Measurements from ENCODE around the gene DNAJC4. TPM values are rescaled to one million over a fixed set of nuclear protein-coding genes. Genes with fewer than 3 reads are reported as not detected.
A peak's percentile ranks its signal among the peaks of the same experiment; 100 is the strongest.

Gene DNAJC4
- 39.7 and 112 TPM in 2 replicates for total RNA-seq (2011; cell fraction: chromatin; rRNA removed; ENCODE audit: low replicate concordance)
- total RNA-seq (2011; cell fraction: nucleolus; rRNA removed), result 78.0 and 98.9 TPM in 2 replicates
- total RNA-seq (2011; cell fraction: nucleoplasm; rRNA removed), result 64.2 and 65.8 TPM in 2 replicates
- total RNA-seq (2014; rRNA removed) (16.4 and 20.2 TPM in 2 replicates), total RNA-seq (2014; rRNA removed; fragmentation: Illumina TruSeq; extraction: Trizol) (6.6 and 11.2 TPM in 2 replicates), total RNA-seq (2015; rRNA removed; fragmentation: Illumina TruSeq; extraction: Trizol) (19.3 and 19.9 TPM in 2 replicates), total RNA-seq (2021) (27.6 and 31.8 TPM in 2 replicates), polyA plus RNA-seq (2011; rRNA removed) (23.9 and 45.1 TPM in 2 replicates), polyA plus RNA-seq (2014; fragmentation: Illumina TruSeq; extraction: Trizol) (28.0 and 37.5 TPM in 2 replicates), polyA plus RNA-seq (2014; fragmentation: Nextera tagmentation; extraction: Ambion mirVana) (1 to 10 TPM; 4.0 to 4.6 TPM), polyA plus RNA-seq (2014; rRNA removed) (32.6 and 42.9 TPM in 2 replicates), polyA minus RNA-seq (2011; rRNA and poly(A)+ RNA removed) (7.1 and 9.0 TPM in 2 replicates), Bru-seq, nascent RNA (percentile 64 among the genes with signal in this experiment), BruChase-seq, experiment 1, labeled RNA remaining after a 2-hour chase (percentile 59 among the genes with signal in this experiment), BruChase-seq, experiment 2, labeled RNA remaining after a 6-hour chase (percentile 64 among the genes with signal in this experiment)
- 30.8 and 65.5 TPM in 2 replicates for polyA plus RNA-seq (2011; cell fraction: cytosol; rRNA removed)
- 110 and 164 TPM in 2 replicates for polyA plus RNA-seq (2011; cell fraction: nucleus; rRNA removed)
- polyA plus RNA-seq (2012), result 34.0 and 79.2 TPM in 2 replicates
- 12.6 and 23.5 TPM in 2 replicates for polyA minus RNA-seq (2011; cell fraction: cytosol; rRNA and poly(A)+ RNA removed)
- polyA minus RNA-seq (2011; cell fraction: nucleus; rRNA and poly(A)+ RNA removed), result 15.8 and 16.0 TPM in 2 replicates
- long read RNA-seq, experiment 1, partial matches to known transcripts, result 30 of 57 reads
- long read RNA-seq, experiment 1, other reads (novel, unspliced or antisense), result 24 of 57 reads
- long read RNA-seq, experiment 2, partial matches to known transcripts, result 30 of 44 reads
- long read RNA-seq, experiment 2, other reads (novel, unspliced or antisense), result 14 of 44 reads
- long read RNA-seq, experiment 3, partial matches to known transcripts, result 24 of 31 reads
- long read RNA-seq, experiment 3, other reads (novel, unspliced or antisense), result 5 of 31 reads

DNA sequence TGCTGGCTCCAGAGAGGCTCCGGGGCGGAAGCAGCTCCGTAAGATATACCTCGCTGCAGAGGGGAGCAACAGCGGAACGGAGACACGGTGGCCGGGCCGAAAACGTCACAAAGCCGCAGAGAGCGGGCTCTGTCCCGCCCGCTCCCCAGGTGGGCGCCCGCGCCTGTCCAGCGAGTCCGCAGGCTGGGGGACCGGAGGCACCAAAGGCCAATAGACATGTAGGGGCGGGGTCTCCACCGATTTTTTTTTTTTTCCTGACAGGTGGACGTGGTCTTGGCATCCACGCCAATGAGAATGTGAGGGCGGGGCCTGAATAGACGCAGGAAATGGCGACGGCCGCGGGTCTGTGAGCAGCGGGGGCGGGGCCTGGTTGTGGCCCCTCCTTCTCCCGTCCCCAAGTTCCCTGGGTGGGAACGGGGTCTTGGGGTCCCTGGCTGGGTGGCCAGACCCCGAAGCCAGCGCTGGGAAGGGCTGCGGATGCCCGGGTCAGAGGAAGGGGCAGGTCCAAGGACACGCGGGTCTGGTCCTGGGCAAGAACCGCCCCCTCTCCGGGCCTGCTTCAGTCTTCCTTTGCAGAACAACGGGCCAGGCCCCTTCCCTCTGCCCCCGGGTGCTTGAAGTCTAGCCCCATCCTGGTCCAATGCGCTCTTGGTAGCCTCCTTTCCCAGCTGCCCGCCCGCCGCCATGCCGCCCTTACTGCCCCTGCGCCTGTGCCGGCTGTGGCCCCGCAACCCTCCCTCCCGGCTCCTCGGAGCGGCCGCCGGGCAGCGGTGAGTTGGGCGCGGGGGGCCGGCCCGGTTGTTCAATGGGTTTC lies at the start of gene DNAJC4:
Gene DNAJC4, plus strand, starts transcription at position 378 of the 814 bp plus-strand sequence. Its CDS starts 307 bp downstream, at position 685.
- intact Hi-C loops (cut with micrococcal nuclease), result loop anchor here (2.0 kb wide), 2 partner anchors 24 to 46 kb away; partner anchors contain the start of gene FERMT3
- Histone ChIP-seq H3K27me3 (ENCODE audit: control insufficient read depth in 2 of 2, insufficient read depth in 2 of 2, low read length in 2 of 2) (no peaks in the 10 kb centered on the region), H2AFZ (ENCODE audit: low read depth, low read length) (peak within 1 kb of the TSS; percentile 88), H3K9ac (ENCODE audit: insufficient read depth in 1 of 2, low read depth in 2 of 2, low read length in 2 of 2) (peak within 1 kb of the TSS; percentile 91 to 96), H3K36me3 (ENCODE audit: control insufficient read depth, insufficient read depth, low read length) (peaks cover 11% of the 10 kb centered on the region; the same call in 1 of the 3 replicates), H3K27ac (ENCODE audit: extremely low read depth, low read depth, low read length) (peak within 1 kb of the TSS; percentile 92), H3K9me1 (ENCODE audit: control insufficient read depth, insufficient read depth, low read length) (no peaks in the 10 kb centered on the region), H3K4me2 (ENCODE audit: insufficient read depth, low read length) (peak within 1 kb of the TSS; percentile 95), H3K4me3 (peak within 1 kb of the TSS; percentile 76), H3K9me3 (replicated peaks; ENCODE audit: control insufficient read depth, insufficient read depth, low read depth, low read length) (no peaks in the 10 kb centered on the region), H3K79me2 (ENCODE audit: control insufficient read depth, insufficient read depth, low read length) (peaks cover 57% of the 10 kb centered on the region), H4K20me1 (replicated peaks; ENCODE audit: control insufficient read depth, insufficient read depth, low read length) (no peaks in the 10 kb centered on the region), H3K4me1 (replicated peaks in 1 of 2; ENCODE audit: control insufficient read depth in 2 of 2, insufficient read depth in 2 of 2, low read length in 2 of 2) (peaks cover 33 to 82% of the 10 kb centered on the region in 2 experiments)
- peak; percentile 92 for FAIRE-seq
- BruUV-seq (replicated peaks), result no TSS peak
- in situ Hi-C loops (cut with MboI), result no loop called here
- ChIA-PET CTCF (ENCODE audit: low intra/inter-chr PET ratio) (no interaction called here), POLR2A (interaction anchor here (0.5 to 1.0 kb wide), 4 partner anchors 9 to 256 kb away, joined by 3 read pairs; partner anchors contain the start of genes COX8A and FERMT3)
- peak; percentile 64 for ATAC-seq
- DNase-seq (ENCODE audit: extremely low read depth in 1 of 4, low spot score in 3 of 4), result peak; percentile 76 to 98 (median 84)
- whole genome bisulfite sequencing (ENCODE audit: insufficient coverage, low coverage, missing lambda C conversion rate), result under 1% methylated on average over 46 of the region's 62 CpGs
- TF ChIP-seq ZNF224 (CRISPR knock-in tag; IDR thresholded peaks at IDR 0.05) (no peak), SLC30A9 (CRISPR knock-in tag; IDR thresholded peaks at IDR 0.05) (no peak), ZNF445 (CRISPR knock-in tag; IDR thresholded peaks at IDR 0.05; ENCODE audit: low read depth) (no peak), PHF8 (IDR thresholded peaks at IDR 0.05; ENCODE audit: borderline replicate concordance, low read length) (peak; percentile 79; the same call in 1 of the 2 replicates), KLF16 (IDR thresholded peaks at IDR 0.05) (no peak), ZNF586 (CRISPR knock-in tag; conservative IDR thresholded peaks at IDR 0.05) (no peak), TBL1XR1 (IDR thresholded peaks at IDR 0.05; ENCODE audit: low read length in 2 of 2) (0 out of 4 replicates have a peak, but pooled peaks of 1 of the 2 experiments have one; percentile 17), NR2C2 (CRISPR knock-in tag; IDR thresholded peaks at IDR 0.05) (no peak), NR2C2 (tag; IDR thresholded peaks at IDR 0.05) (no peak), ZNF79 (CRISPR knock-in tag; IDR thresholded peaks at IDR 0.05; ENCODE audit: low read depth) (no peak), SRSF1 (IDR thresholded peaks at IDR 0.05; ENCODE audit: low read depth, low read length) (no peak), GABPB1 (CRISPR knock-in tag; IDR thresholded peaks at IDR 0.05) (peak; percentile 71), SMAD1 (IDR thresholded peaks at IDR 0.05; ENCODE audit: low read depth, low read length, partially characterized antibody) (no peak), HMG20B (CRISPR knock-in tag; IDR thresholded peaks at IDR 0.05) (no peak), ZNF124 (CRISPR knock-in tag; IDR thresholded peaks at IDR 0.05) (no peak), RBM15 (IDR thresholded peaks at IDR 0.05; ENCODE audit: insufficient read depth, low read length) (no peak), ESRRB (CRISPR knock-in tag; IDR thresholded peaks at IDR 0.05; ENCODE audit: borderline replicate concordance) (no peak), ZNF77 (CRISPR knock-in tag; IDR thresholded peaks at IDR 0.05) (no peak), SRF (CRISPR knock-in tag; IDR thresholded peaks at IDR 0.05) (no peak), MCM7 (IDR thresholded peaks at IDR 0.05) (no peak)
